GM23338 (cell line): ENCODE data around the gene NFKBIB. TPM values are rescaled to one million over a fixed set of nuclear protein-coding genes. Genes with fewer than 3 reads are reported as not detected.
A peak's percentile ranks its signal among the peaks of the same experiment; 100 is the strongest.

Experiments used
- ATAC-seq: fragments of 200-7000 bp; cut with Tn5 transposase; 3 replicates; pipeline ENCODE4 v1.9.1; 2020
- DNase-seq: peaks from one replicate; pipeline ENCODE4 v3.0.0-alpha.2; 2015; ENCODE audit warnings: low spot score
- H2AFZ ChIP-seq: fragments of 200-600 bp; sonication (generic); 2 replicates; pipeline ENCODE4 v1.8.0; 2016; ENCODE audit warnings: antibody characterized with exemption, mild to moderate bottlenecking, moderate library complexity
- H3F3A ChIP-seq: fragments of 200-600 bp; sonication (generic); replicated peaks from 2 replicates; pipeline ENCODE4 v1.8.0; 2017; ENCODE audit warnings: antibody characterized with exemption, mixed run types, low read depth
- H3K27ac ChIP-seq: fragments of 200-600 bp; sonication (generic); 2 replicates; pipeline ENCODE4 v1.6.1; 2016; ENCODE audit warnings: low read depth
- H3K27me3 ChIP-seq: fragments of 200-600 bp; sonication (generic); 2 replicates; pipeline ENCODE4 v1.8.0; 2016; ENCODE audit warnings: mild to moderate bottlenecking, mixed run types, moderate library complexity; ENCODE audit not compliant: insufficient read depth
- H3K36me3 ChIP-seq: fragments of 200-600 bp; sonication (generic); 2 replicates; pipeline ENCODE4 v1.8.0; 2016; ENCODE audit warnings: mild to moderate bottlenecking; ENCODE audit not compliant: insufficient read depth
- H3K4me1 ChIP-seq: fragments of 200-600 bp; sonication (generic); 2 replicates; pipeline ENCODE4 v1.8.0; 2016; ENCODE audit warnings: mild to moderate bottlenecking, moderate library complexity; ENCODE audit not compliant: insufficient read depth
- H3K4me2 ChIP-seq: fragments of 200-600 bp; sonication (generic); 2 replicates; pipeline ENCODE4 v1.7.1; 2017; ENCODE audit warnings: mixed run types
- H3K4me3 ChIP-seq: fragments of 200-600 bp; sonication (generic); 2 replicates; pipeline ENCODE4 v1.6.1; 2016; ENCODE audit warnings: mixed run types
- H3K79me2 ChIP-seq: fragments of 200-600 bp; sonication (generic); replicated peaks from 2 replicates; pipeline ENCODE4 v1.8.0; 2017; ENCODE audit warnings: mild to moderate bottlenecking; ENCODE audit not compliant: insufficient read depth
- H3K9me2 ChIP-seq: fragments of 200-600 bp; sonication (generic); 2 replicates; pipeline ENCODE4 v1.8.0; 2017; ENCODE audit not compliant: insufficient read depth
- H4K20me1 ChIP-seq: fragments of 200-600 bp; sonication (generic); replicated peaks from 2 replicates; pipeline ENCODE4 v1.8.0; 2017; ENCODE audit warnings: mild to moderate bottlenecking; ENCODE audit not compliant: insufficient read depth
- H3K27ac Mint-ChIP-seq: 2 replicates; pipeline ENCODE4 v1.8.0; 2020; ENCODE audit warnings: inconsistent platforms, mild to moderate bottlenecking, moderate library complexity, mixed read lengths
- H3K27me3 Mint-ChIP-seq: 3 replicates; pipeline ENCODE4 v1.8.0; 2022; ENCODE audit warnings: low read depth, mild to moderate bottlenecking, moderate library complexity, mixed read lengths, inconsistent platforms; ENCODE audit not compliant: insufficient read depth, poor library complexity
- H3K36me3 Mint-ChIP-seq: 3 replicates; pipeline ENCODE4 v1.8.0; 2021; ENCODE audit warnings: low read depth, mild to moderate bottlenecking, inconsistent platforms, moderate library complexity, mixed read lengths
- H3K4me1 Mint-ChIP-seq: 3 replicates; pipeline ENCODE4 v1.8.0; 2020; ENCODE audit warnings: mild to moderate bottlenecking, inconsistent platforms, mixed read lengths
- H3K4me3 Mint-ChIP-seq: 3 replicates; pipeline ENCODE4 v1.8.0; 2021; ENCODE audit warnings: moderate library complexity, mild to moderate bottlenecking, inconsistent platforms, mixed read lengths
- H3K9me3 Mint-ChIP-seq: 3 replicates; pipeline ENCODE4 v1.8.0; 2020; ENCODE audit warnings: moderate library complexity, mild to moderate bottlenecking, inconsistent platforms, mixed read lengths
- EZH2phosphoT487 ChIP-seq: fragments of 200-600 bp; sonication (generic); IDR thresholded peaks from one replicate; pipeline ENCODE4 v1.8.1; 2018; ENCODE audit warnings: antibody characterized with exemption; ENCODE audit not compliant: unreplicated experiment
- JUNB ChIP-seq: IDR thresholded peaks from one replicate; pipeline ENCODE4 v1.6.1; 2016; ENCODE audit warnings: antibody characterized with exemption; ENCODE audit not compliant: unreplicated experiment
- NANOG ChIP-seq: IDR thresholded peaks from 2 replicates; pipeline ENCODE4 v1.6.1; 2016; ENCODE audit warnings: antibody characterized with exemption, borderline replicate concordance
- POLR2AphosphoS5 ChIP-seq: IDR thresholded peaks from 2 replicates; pipeline ENCODE4 v1.6.1; 2016; ENCODE audit warnings: antibody characterized with exemption, low read depth
- STAT1 ChIP-seq: IDR thresholded peaks from one replicate; pipeline ENCODE4 v1.6.1; 2016; ENCODE audit warnings: antibody characterized with exemption; ENCODE audit not compliant: unreplicated experiment
- ZNF114 ChIP-seq: fragments of 250-450 bp; sonication (Bioruptor Pico); IDR thresholded peaks from 2 replicates; pipeline ENCODE4 v1.5.0; 2020; ENCODE audit warnings: mild to moderate bottlenecking, moderate library complexity
- ZNF331 ChIP-seq: fragments of 250-450 bp; sonication (Bioruptor Pico); IDR thresholded peaks from 2 replicates; pipeline ENCODE4 v1.5.0; 2020; ENCODE audit warnings: low read depth, mild to moderate bottlenecking, moderate library complexity
- polyA plus RNA-seq: library from polyadenylated mRNA; unstranded; fragments of >200 nt; fragmentation: Nextera tagmentation; extraction: Ambion mirVana; gene quantifications from 2 replicates; pipeline ENCODE4 v1.2.1, GENCODE V29; 2016
- total RNA-seq: library from RNA; depleted of rRNA; stranded (reverse); fragments of >200 nt; shearing (Covaris generic); gene quantifications from 2 replicates; pipeline ENCODE4 v1.2.3, GENCODE V29; 2014
- TF ChIP-seq, protein P1 (sequence below), 2 experiments: fragments of 200-600 bp in 1 of 2; sonication (generic) in 1 of 2; conservative IDR thresholded peaks; 2 replicates each; pipeline versions ENCODE4 v1.5.1 to v1.6.1; 2016 to 2017; ENCODE audit warnings: antibody characterized with exemption in 2 of 2, low read depth in 2 of 2, mild to moderate bottlenecking in 2 of 2, moderate library complexity in 1 of 2
- TF ChIP-seq, protein P2 (sequence below): IDR thresholded peaks from one replicate; pipeline ENCODE4 v1.6.1; 2018; ENCODE audit warnings: antibody characterized with exemption; ENCODE audit not compliant: unreplicated experiment

The NFKBIB gene
- total and polyA plus RNA-seq, 2 experiments from 2014 or later = 39.5 to 39.6 TPM

DNA sequence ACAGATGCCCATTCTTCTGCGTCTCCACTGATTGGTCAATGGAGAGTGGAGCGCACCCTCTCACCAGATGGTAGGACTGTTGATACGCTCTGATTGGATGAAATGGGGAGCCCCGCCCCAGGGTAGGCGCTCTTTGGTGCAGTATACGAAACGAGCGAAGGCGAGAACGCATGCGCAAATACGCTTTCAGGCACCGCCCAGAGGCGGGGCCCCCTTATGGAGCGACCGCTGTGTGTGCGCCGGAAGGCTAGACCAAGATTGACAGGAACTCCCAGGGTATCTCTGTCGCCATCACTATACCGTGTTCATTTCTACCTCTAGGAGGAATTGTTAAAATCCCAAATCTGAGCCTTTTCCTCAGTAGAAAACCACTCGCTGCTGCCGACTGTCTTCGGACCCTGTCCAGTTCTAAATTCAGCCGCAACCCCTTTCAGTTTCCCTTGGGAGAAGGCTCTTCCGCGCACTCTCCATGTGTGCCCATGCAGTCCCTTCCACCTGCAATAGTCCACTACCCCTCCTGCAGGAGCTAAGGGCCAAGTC, 49.3 kb upstream of the NFKBIB start:
- H3K4me3 Mint-ChIP-seq = peak overlapping the region; percentile 92
- DNase-seq = no peak
- Histone ChIP-seq H3K4me2 (peak overlapping the region; percentile 73), H3K79me2 (peaks cover 38% of the 10 kb centered on the region), H3K36me3 (peaks cover 25% of the 10 kb centered on the region), H3F3A (peaks cover 38% of the 10 kb centered on the region), H4K20me1 (peaks cover 28% of the 10 kb centered on the region), H2AFZ (no peak overlapping the region), H3K27ac (peak overlapping the region; percentile 51), H3K9me2 (no peaks in the 10 kb centered on the region), H3K4me1 (peaks cover 11% of the 10 kb centered on the region; the same call in 1 of the 2 replicates), H3K27me3 (no peaks in the 10 kb centered on the region), H3K4me3 (peak overlapping the region; percentile 54)
- H3K27me3 Mint-ChIP-seq = peaks cover 37% of the 10 kb centered on the region
- peak; percentile 79 for ATAC-seq
- H3K9me3 Mint-ChIP-seq = peaks cover 8% of the 10 kb centered on the region; the same call in 2 of the 3 replicates
- peaks cover 43% of the 10 kb centered on the region for H3K36me3 Mint-ChIP-seq
- peak overlapping the region; percentile 99 for H3K27ac Mint-ChIP-seq
- peaks cover 25% of the 10 kb centered on the region for H3K4me1 Mint-ChIP-seq
- TF ChIP-seq EZH2phosphoT487 = no peak
- TF ChIP-seq POLR2AphosphoS5 = peak; percentile 51

DNA sequence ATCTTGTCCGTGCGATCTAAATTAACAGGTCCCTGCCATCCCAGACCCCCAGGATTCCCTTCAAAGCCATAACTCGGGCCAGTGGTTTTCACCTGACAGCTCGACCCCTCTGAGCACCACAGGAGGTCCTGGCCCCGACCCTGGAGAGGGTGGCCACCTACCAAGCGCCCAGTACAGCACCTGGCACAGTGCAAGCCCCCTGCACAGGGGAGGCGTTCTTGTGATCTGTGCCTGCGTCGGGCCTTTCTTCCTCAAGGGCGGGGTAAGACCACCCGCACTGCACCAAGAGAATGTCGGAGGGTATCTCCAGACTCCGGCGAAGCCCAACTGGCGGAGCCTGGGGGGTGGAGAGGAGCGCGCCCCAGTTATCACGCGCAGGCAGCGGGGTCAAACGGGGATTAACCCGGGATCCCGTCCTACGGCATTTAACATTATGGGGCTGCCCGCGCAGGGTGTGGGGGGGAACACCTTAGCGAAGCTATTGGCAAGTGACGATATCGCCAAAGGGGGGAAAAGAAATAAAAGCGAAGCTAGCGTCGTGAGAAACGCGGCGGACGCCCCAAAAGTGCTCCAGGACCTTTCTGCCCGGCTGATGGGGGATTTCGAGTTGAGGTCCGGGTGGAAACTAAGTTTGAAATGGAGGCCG, 48.7 kb upstream of the NFKBIB start:
- Histone ChIP-seq H3K4me1 (peaks cover 11% of the 10 kb centered on the region; the same call in 1 of the 2 replicates), H3K79me2 (peaks cover 32% of the 10 kb centered on the region), H3K9me2 (no peaks in the 10 kb centered on the region), H3K4me2 (peak overlapping the region; percentile 73), H3K4me3 (peak overlapping the region; percentile 54), H3K27ac (peak overlapping the region; percentile 51), H2AFZ (peak overlapping the region; percentile 89; the same call in 1 of the 2 replicates), H3F3A (peaks cover 32% of the 10 kb centered on the region), H4K20me1 (peaks cover 24% of the 10 kb centered on the region), H3K27me3 (no peaks in the 10 kb centered on the region), H3K36me3 (peaks cover 19% of the 10 kb centered on the region)
- Mint-ChIP-seq H3K27ac (peak overlapping the region; percentile 98), H3K27me3 (peaks cover 36% of the 10 kb centered on the region), H3K4me1 (peaks cover 23% of the 10 kb centered on the region), H3K36me3 (peaks cover 37% of the 10 kb centered on the region), H3K4me3 (peak overlapping the region; percentile 92), H3K9me3 (peaks cover 11% of the 10 kb centered on the region)
- ATAC-seq = peak; percentile 2
- DNase-seq = peak; percentile 65
- no peak for TF ChIP-seq ZNF331 (CRISPR knock-in tag)
- TF ChIP-seq, protein P1, sequence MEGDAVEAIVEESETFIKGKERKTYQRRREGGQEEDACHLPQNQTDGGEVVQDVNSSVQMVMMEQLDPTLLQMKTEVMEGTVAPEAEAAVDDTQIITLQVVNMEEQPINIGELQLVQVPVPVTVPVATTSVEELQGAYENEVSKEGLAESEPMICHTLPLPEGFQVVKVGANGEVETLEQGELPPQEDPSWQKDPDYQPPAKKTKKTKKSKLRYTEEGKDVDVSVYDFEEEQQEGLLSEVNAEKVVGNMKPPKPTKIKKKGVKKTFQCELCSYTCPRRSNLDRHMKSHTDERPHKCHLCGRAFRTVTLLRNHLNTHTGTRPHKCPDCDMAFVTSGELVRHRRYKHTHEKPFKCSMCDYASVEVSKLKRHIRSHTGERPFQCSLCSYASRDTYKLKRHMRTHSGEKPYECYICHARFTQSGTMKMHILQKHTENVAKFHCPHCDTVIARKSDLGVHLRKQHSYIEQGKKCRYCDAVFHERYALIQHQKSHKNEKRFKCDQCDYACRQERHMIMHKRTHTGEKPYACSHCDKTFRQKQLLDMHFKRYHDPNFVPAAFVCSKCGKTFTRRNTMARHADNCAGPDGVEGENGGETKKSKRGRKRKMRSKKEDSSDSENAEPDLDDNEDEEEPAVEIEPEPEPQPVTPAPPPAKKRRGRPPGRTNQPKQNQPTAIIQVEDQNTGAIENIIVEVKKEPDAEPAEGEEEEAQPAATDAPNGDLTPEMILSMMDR (conservative IDR thresholded peaks at IDR 0.05; ENCODE audit: low read depth in 2 of 2) = peak in 1 of 2 experiments; percentile 13; a peak in 1 of 4 replicates

DNA sequence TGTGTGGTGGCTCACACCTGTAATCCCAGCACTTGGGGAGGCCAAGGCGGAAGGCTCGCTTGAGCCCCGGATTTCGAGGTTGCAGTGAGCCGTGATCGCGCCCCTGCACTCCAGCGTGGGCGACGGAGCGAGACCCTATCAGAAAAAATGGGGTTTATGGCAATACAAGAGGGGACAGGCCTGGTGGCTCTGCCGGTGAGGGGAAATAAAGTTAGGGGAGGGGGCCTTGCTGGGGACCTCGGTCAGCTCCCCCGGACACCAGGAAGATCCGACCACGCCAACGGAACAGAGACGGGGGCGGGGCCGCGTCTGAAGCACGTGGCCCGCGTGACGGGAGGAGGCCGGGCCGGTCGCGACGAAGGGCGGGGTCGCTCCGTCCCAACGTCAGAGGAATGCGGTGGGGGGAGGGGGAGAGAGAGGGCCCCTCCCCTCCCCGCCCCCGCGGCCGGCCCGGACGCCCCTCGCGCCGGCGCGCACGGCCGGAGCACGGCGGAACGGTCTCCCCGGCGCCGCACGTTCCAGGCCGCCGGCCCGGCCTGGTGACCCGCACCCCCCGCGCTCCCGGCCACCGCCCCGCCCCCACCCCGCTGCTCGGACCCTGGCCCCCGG, 48.0 kb upstream of the NFKBIB start:
- H2AFZ ChIP-seq = peak overlapping the region; percentile 89; the same call in 1 of the 2 replicates
- peak overlapping the region; percentile 54 for H3K4me3 ChIP-seq
- H3F3A ChIP-seq = peaks cover 29% of the 10 kb centered on the region
- H3K4me1 ChIP-seq = peaks cover 11% of the 10 kb centered on the region; the same call in 1 of the 2 replicates
- no peaks in the 10 kb centered on the region for H3K9me2 ChIP-seq
- H3K27ac ChIP-seq = peak overlapping the region; percentile 93
- peaks cover 26% of the 10 kb centered on the region for H3K79me2 ChIP-seq
- peaks cover 23% of the 10 kb centered on the region for H3K4me1 Mint-ChIP-seq
- peak overlapping the region; percentile 98 for H3K27ac Mint-ChIP-seq
- peak overlapping the region; percentile 92 for H3K4me3 Mint-ChIP-seq
- H3K36me3 ChIP-seq = peaks cover 13% of the 10 kb centered on the region
- H4K20me1 ChIP-seq = peaks cover 19% of the 10 kb centered on the region
- H3K27me3 ChIP-seq = no peaks in the 10 kb centered on the region
- peak overlapping the region; percentile 73 for H3K4me2 ChIP-seq
- peaks cover 17% of the 10 kb centered on the region for H3K9me3 Mint-ChIP-seq
- H3K36me3 Mint-ChIP-seq = peaks cover 35% of the 10 kb centered on the region
- DNase-seq (peak; percentile 97), ATAC-seq (peak; percentile 9)
- peaks cover 33% of the 10 kb centered on the region for H3K27me3 Mint-ChIP-seq
- TF ChIP-seq EZH2phosphoT487 (no peak), JUNB (no peak), ZNF331 (CRISPR knock-in tag) (no peak), ZNF114 (CRISPR knock-in tag) (no peak), STAT1 (no peak), NANOG (no peak)
- TF ChIP-seq, protein P2, sequence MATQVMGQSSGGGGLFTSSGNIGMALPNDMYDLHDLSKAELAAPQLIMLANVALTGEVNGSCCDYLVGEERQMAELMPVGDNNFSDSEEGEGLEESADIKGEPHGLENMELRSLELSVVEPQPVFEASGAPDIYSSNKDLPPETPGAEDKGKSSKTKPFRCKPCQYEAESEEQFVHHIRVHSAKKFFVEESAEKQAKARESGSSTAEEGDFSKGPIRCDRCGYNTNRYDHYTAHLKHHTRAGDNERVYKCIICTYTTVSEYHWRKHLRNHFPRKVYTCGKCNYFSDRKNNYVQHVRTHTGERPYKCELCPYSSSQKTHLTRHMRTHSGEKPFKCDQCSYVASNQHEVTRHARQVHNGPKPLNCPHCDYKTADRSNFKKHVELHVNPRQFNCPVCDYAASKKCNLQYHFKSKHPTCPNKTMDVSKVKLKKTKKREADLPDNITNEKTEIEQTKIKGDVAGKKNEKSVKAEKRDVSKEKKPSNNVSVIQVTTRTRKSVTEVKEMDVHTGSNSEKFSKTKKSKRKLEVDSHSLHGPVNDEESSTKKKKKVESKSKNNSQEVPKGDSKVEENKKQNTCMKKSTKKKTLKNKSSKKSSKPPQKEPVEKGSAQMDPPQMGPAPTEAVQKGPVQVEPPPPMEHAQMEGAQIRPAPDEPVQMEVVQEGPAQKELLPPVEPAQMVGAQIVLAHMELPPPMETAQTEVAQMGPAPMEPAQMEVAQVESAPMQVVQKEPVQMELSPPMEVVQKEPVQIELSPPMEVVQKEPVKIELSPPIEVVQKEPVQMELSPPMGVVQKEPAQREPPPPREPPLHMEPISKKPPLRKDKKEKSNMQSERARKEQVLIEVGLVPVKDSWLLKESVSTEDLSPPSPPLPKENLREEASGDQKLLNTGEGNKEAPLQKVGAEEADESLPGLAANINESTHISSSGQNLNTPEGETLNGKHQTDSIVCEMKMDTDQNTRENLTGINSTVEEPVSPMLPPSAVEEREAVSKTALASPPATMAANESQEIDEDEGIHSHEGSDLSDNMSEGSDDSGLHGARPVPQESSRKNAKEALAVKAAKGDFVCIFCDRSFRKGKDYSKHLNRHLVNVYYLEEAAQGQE = peak; percentile 38
- TF ChIP-seq, protein P1 (conservative IDR thresholded peaks at IDR 0.05; ENCODE audit: low read depth in 2 of 2) = no peak
